Lower leg skin (tissue), 4 donors: Measurements from ENCODE around the gene KREMEN1. TPM values are rescaled to one million over a fixed set of nuclear protein-coding genes. Genes with fewer than 3 reads are reported as not detected.

Source experiments
- DNase-seq, 2 donors: peaks; one replicate each; pipeline ENCODE4 v3.0.0-alpha.2; 2019; ENCODE audit warnings: low spot score in 2 of 2
- H3K4me3 ChIP-seq: fragments of 200-600 bp; sonication (generic); 2 replicates; pipeline ENCODE4 v1.5.1; 2017; ENCODE audit warnings: mild to moderate bottlenecking, low read depth; ENCODE audit not compliant: poor library complexity, severe bottlenecking
- CTCF ChIP-seq, 3 donors: fragments of 450-650 bp; IDR thresholded peaks; one replicate each; pipeline ENCODE4 v1.5.1; 2016; ENCODE audit warnings: antibody characterized with exemption in 3 of 3, mild to moderate bottlenecking in 3 of 3, moderate library complexity in 2 of 3
- POLR2A ChIP-seq, 2 donors: fragments of 450-650 bp; IDR thresholded peaks; one replicate each; pipeline ENCODE4 v1.6.1; 2016 to 2017; ENCODE audit warnings: antibody characterized with exemption in 2 of 2, mild to moderate bottlenecking in 1 of 2, moderate library complexity in 1 of 2
- WGBS, 2 donors: methylation state at CpG; one replicate each; pipeline ENCODE4 v1.1.5; 2018; 5-methylcytosine and 5-hydroxymethylcytosine counted together
- intact Hi-C: fragments of 100-400 bp; cut with DNase I; formaldehyde crosslinking; loops from one replicate; pipeline ENCODE4 v1.15.0; 2023; ENCODE audit warnings: low total_unique reads
- total RNA-seq, 4 donors: library from RNA; depleted of rRNA; stranded (reverse); fragments of >200 nt; gene quantifications; one replicate each; pipeline ENCODE4 v1.1.0, GENCODE V29; 2016

The KREMEN1 gene
- total RNA-seq, 4 donors from 2014 or later, result 28.8 to 52.0 (median 48.0) TPM

- H3K4me3 ChIP-seq, result no peak overlapping the region
- intact Hi-C loops, result no loop called here
- 49 to 57% methylated on average over 2 of the region's 2 CpGs for WGBS, 2 donors
- no peak for TF ChIP-seq POLR2A (IDR thresholded peaks at IDR 0.05)
- no peak for TF ChIP-seq CTCF (IDR thresholded peaks at IDR 0.05)
- no peak for DNase-seq
These were observed 56.9 kb downstream of the KREMEN1 start for GRCh38 chr22:29129808-29130140.

- DNase-seq, result peak in 1 of 2 donors; percentile 49
- TF ChIP-seq POLR2A (IDR thresholded peaks at IDR 0.05) (no peak), CTCF (IDR thresholded peaks at IDR 0.05) (no peak)
- WGBS, 2 donors, result 78 to 79% methylated on average over 4 of the region's 4 CpGs
- H3K4me3 ChIP-seq, result no peak overlapping the region
- intact Hi-C loops, result no loop called here
These were observed 57.6 kb downstream of the KREMEN1 start for GRCh38 chr22:29130476-29130875.

- WGBS, 2 donors, result 98% methylated on average over 2 of the region's 2 CpGs
- TF ChIP-seq CTCF (IDR thresholded peaks at IDR 0.05), result no peak
- DNase-seq, result no peak
- intact Hi-C loops, result no loop called here
- H3K4me3 ChIP-seq, result no peak overlapping the region
These were observed 60.8 kb downstream of the KREMEN1 start for GRCh38 chr22:29133603-29134133.

GRCh38 chr22:29134448-29134847, 61.6 kb downstream of the KREMEN1 start:
- H3K4me3 ChIP-seq, result no peak overlapping the region
- intact Hi-C loops, result no loop called here
- whole genome bisulfite sequencing, 2 donors, result 93 to 95% methylated on average over 4 of the region's 4 CpGs
- no peak for DNase-seq
- TF ChIP-seq CTCF (IDR thresholded peaks at IDR 0.05), result no peak
- no peak for TF ChIP-seq POLR2A (IDR thresholded peaks at IDR 0.05)

DNA sequence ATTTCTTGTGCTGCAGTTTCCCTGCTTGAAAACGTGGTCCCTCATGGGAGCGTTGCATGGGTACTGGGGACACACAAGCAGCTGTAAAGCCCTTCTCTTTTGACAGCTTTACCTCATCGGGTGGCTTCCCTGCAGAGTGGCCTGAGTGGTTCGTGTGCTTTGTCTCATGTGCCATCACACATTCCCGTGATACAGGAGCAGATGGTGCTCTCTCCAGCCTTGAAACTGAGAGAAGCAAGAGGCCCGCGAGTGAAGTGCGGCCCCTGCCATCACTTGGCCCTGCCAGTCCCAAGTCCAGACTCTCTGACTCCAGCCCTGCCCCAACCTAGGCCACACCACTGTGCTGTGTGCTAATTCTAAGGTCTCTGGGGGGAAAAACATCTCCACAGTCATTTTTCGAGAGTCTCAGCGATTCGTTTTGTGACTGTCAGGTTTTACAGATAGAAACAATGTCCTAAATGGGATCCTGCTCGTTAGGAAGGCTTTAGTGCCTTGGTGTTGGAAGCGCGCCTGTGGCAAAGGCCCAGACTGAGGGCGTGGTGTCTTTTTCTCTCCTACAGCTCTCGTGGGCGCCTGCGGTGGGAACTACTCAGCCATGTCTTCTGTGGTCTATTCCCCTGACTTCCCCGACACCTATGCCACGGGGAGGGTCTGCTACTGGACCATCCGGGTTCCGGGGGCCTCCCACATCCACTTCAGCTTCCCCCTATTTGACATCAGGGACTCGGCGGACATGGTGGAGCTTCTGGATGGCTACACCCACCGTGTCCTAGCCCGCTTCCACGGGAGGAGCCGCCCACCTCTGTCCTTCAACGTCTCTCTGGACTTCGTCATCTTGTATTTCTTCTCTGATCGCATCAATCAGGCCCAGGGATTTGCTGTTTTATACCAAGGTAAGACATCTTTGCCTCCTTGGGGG, 64.2 kb downstream of the KREMEN1 start:
- peak in 1 of 2 donors; percentile 85 for DNase-seq
- no peak for TF ChIP-seq POLR2A (IDR thresholded peaks at IDR 0.05)
- TF ChIP-seq CTCF (IDR thresholded peaks at IDR 0.05), result no peak
- intact Hi-C loops, result no loop called here
- no peak overlapping the region for H3K4me3 ChIP-seq
- WGBS, 2 donors, result 74% methylated on average over 31 of the region's 31 CpGs
